Central memory CD8-positive, alpha-beta T cell (primary cell): ENCODE data around the gene MRPS34.

ENCODE experiments used
- ATAC-seq: fragments of 150-1000 bp; cut with Tn5 transposase; replicated peaks from 2 replicates; pipeline ENCODE4 v1.10.0; 2022; ENCODE audit warnings: mild to moderate bottlenecking, moderate FRiP score, moderate number of reproducible peaks; ENCODE audit not compliant: poor library complexity, severe bottlenecking; ENCODE audit errors: extremely low read depth
- DNase-seq, 2 donors: peaks; one replicate each; pipeline ENCODE4 v3.0.0; 2021; ENCODE audit warnings: low spot score in 2 of 2
- H3K27ac Mint-ChIP-seq: one replicate; pipeline ENCODE4 v1.8.0; 2022; ENCODE audit warnings: low read depth, mild to moderate bottlenecking, moderate library complexity, mixed read lengths
- H3K27me3 Mint-ChIP-seq: one replicate; pipeline ENCODE4 v1.8.0; 2022; ENCODE audit warnings: mixed read lengths
- H3K36me3 Mint-ChIP-seq: one replicate; pipeline ENCODE4 v1.8.0; 2022; ENCODE audit warnings: mild to moderate bottlenecking, moderate library complexity, mixed read lengths; ENCODE audit not compliant: insufficient read depth
- H3K4me1 Mint-ChIP-seq: one replicate; pipeline ENCODE4 v1.8.0; 2022; ENCODE audit warnings: mixed read lengths
- H3K4me3 Mint-ChIP-seq: one replicate; pipeline ENCODE4 v1.8.0; 2022; ENCODE audit warnings: mild to moderate bottlenecking, moderate library complexity, mixed read lengths
- H3K9me3 Mint-ChIP-seq: one replicate; pipeline ENCODE4 v1.8.0; 2022; ENCODE audit warnings: mixed read lengths

MRPS34 gene

GRCh38 chr16:1784977-1785845 is 12.3 kb upstream of the MRPS34 start:
- Mint-ChIP-seq H3K36me3 (peaks cover 14% of the 10 kb centered on the region), H3K27ac (no peak overlapping the region), H3K4me1 (peaks cover 29% of the 10 kb centered on the region), H3K9me3 (no peaks in the 10 kb centered on the region), H3K4me3 (peak overlapping the region; percentile 54), H3K27me3 (no peaks in the 10 kb centered on the region)
- DNase-seq (no peak), ATAC-seq (no peak)

GRCh38 chr16:1782408-1783264 is 9.7 kb upstream of the MRPS34 start, which contains the start of the genes NUBP2 and SPSB3:
Gene NUBP2, plus strand, starts transcription at chr16:1782960. Its CDS starts 61 bp downstream, at chr16:1783021.
Gene SPSB3, minus strand, starts transcription at chr16:1782571. Its CDS starts 1,088 bp downstream, at chr16:1781483.
- no peaks in the 10 kb centered on the region for H3K9me3 Mint-ChIP-seq
- H3K4me3 Mint-ChIP-seq: peak within 1 kb of the TSS; percentile 83
- no peaks in the 10 kb centered on the region for H3K27me3 Mint-ChIP-seq
- peak within 1 kb of the TSS; percentile 83 for H3K27ac Mint-ChIP-seq
- peaks cover 18% of the 10 kb centered on the region for H3K36me3 Mint-ChIP-seq
- H3K4me1 Mint-ChIP-seq: peaks cover 24% of the 10 kb centered on the region
- DNase-seq: peak; percentile 89 to 95
- ATAC-seq: peak; percentile 88

- peaks cover 17% of the 10 kb centered on the region for H3K36me3 Mint-ChIP-seq
- H3K27ac Mint-ChIP-seq: peak overlapping the region; percentile 83
- H3K4me3 Mint-ChIP-seq: peak overlapping the region; percentile 83
- peaks cover 24% of the 10 kb centered on the region for H3K4me1 Mint-ChIP-seq
- no peak for DNase-seq
- peak; percentile 13 for ATAC-seq
- H3K9me3 Mint-ChIP-seq: no peaks in the 10 kb centered on the region
- H3K27me3 Mint-ChIP-seq: no peaks in the 10 kb centered on the region
Observed at GRCh38 chr16:1781758-1782407, 8.9 kb upstream of the MRPS34 start.

- H3K9me3 Mint-ChIP-seq: no peaks in the 10 kb centered on the region
- no peaks in the 10 kb centered on the region for H3K27me3 Mint-ChIP-seq
- H3K4me3 Mint-ChIP-seq: peak overlapping the region; percentile 83
- no peak for ATAC-seq
- H3K27ac Mint-ChIP-seq: peak overlapping the region; percentile 83
- H3K4me1 Mint-ChIP-seq: peaks cover 24% of the 10 kb centered on the region
- DNase-seq: no peak
- peaks cover 22% of the 10 kb centered on the region for H3K36me3 Mint-ChIP-seq
Observed at GRCh38 chr16:1781254-1781653, 8.3 kb upstream of the MRPS34 start.

- no peak for ATAC-seq
- Mint-ChIP-seq H3K4me1 (peaks cover 24% of the 10 kb centered on the region), H3K36me3 (peaks cover 26% of the 10 kb centered on the region), H3K9me3 (no peaks in the 10 kb centered on the region), H3K27me3 (no peaks in the 10 kb centered on the region), H3K27ac (no peak overlapping the region), H3K4me3 (peak overlapping the region; percentile 83)
- DNase-seq: no peak
Observed at GRCh38 chr16:1780677-1781072, 7.7 kb upstream of the MRPS34 start.

- Mint-ChIP-seq H3K27ac (no peak overlapping the region), H3K4me3 (no peak overlapping the region), H3K9me3 (no peaks in the 10 kb centered on the region), H3K4me1 (peaks cover 17% of the 10 kb centered on the region), H3K27me3 (no peaks in the 10 kb centered on the region), H3K36me3 (peaks cover 26% of the 10 kb centered on the region)
- ATAC-seq: no peak
- DNase-seq: no peak
Observed at GRCh38 chr16:1779741-1780676, 7.1 kb upstream of the MRPS34 start.

- no peak for DNase-seq
- Mint-ChIP-seq H3K9me3 (no peaks in the 10 kb centered on the region), H3K4me3 (no peak overlapping the region), H3K36me3 (peaks cover 26% of the 10 kb centered on the region), H3K4me1 (peaks cover 15% of the 10 kb centered on the region), H3K27ac (no peak overlapping the region), H3K27me3 (no peaks in the 10 kb centered on the region)
- ATAC-seq: no peak
Observed at GRCh38 chr16:1779234-1779701, 6.3 kb upstream of the MRPS34 start.

GRCh38 chr16:1778200-1779179 is 5.6 kb upstream of the MRPS34 start:
- Mint-ChIP-seq H3K27me3 (no peaks in the 10 kb centered on the region), H3K4me1 (peaks cover 15% of the 10 kb centered on the region), H3K9me3 (no peaks in the 10 kb centered on the region), H3K4me3 (no peak overlapping the region), H3K27ac (no peak overlapping the region), H3K36me3 (peaks cover 27% of the 10 kb centered on the region)
- ATAC-seq (no peak), DNase-seq (no peak)

- ATAC-seq: no peak
- H3K27me3 Mint-ChIP-seq: no peaks in the 10 kb centered on the region
- peaks cover 30% of the 10 kb centered on the region for H3K36me3 Mint-ChIP-seq
Observed at GRCh38 chr16:1777375-1778199, 4.7 kb upstream of the MRPS34 start.

GRCh38 chr16:1776991-1777374 is 4.0 kb upstream of the MRPS34 start:
- ATAC-seq (no peak), DNase-seq (no peak)
- Mint-ChIP-seq H3K27ac (no peak overlapping the region), H3K4me3 (no peak overlapping the region), H3K4me1 (peaks cover 14% of the 10 kb centered on the region), H3K36me3 (peaks cover 33% of the 10 kb centered on the region), H3K9me3 (no peaks in the 10 kb centered on the region), H3K27me3 (no peaks in the 10 kb centered on the region)

More at GRCh38 chr16:1777375-1778199, 4.7 kb upstream of the MRPS34 start:
- no peak overlapping the region for H3K4me3 Mint-ChIP-seq
- H3K27ac Mint-ChIP-seq: no peak overlapping the region
- H3K4me1 Mint-ChIP-seq: peaks cover 10% of the 10 kb centered on the region
- H3K9me3 Mint-ChIP-seq: no peaks in the 10 kb centered on the region
- no peak for DNase-seq
